ENCODE results near the gene NRG3.

Gene NRG3

DNA sequence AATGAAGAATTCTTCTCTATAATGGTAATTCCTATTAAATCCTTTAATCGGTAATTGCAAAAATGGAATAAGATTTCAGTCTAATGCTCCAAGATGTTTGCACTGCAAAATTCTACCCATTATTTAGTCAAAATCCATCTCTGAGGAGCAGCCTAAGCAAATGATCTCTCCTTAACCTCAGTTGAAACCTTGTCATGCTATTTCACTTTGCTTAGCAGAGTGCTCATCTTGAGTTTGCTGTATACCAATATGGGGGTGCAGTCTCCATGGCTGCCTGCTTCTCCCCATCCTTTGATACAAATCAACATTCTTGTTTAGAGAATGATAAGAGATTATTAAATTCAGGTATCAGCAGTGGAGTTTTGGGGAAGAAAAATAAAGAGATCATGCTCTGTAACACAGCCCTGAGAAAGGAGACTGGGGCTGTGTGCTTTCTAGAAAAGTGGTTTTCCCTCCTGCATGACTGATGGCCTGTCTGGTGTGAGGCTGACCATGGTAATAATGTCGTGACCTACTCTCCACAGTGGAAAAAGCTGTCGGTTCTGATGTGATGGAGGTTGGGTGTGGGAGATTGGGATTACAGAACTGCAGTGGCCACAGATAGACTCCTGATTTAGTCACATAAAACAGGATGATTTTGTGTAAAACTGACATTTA lies 982.1 kb downstream of the NRG3 start:
- Histone ChIP-seq H3K4me3 (ENCODE audit: low read length) (no peak overlapping the region), H3K27me3 (ENCODE audit: control insufficient read depth, insufficient read depth, low read length) (no peaks in the 10 kb centered on the region), H3K4me1 (ENCODE audit: control insufficient read depth, insufficient read depth, low read length) (no peaks in the 10 kb centered on the region), H3K9ac (ENCODE audit: low read depth, low read length) (no peak overlapping the region), H3K9me3 (replicated peaks; ENCODE audit: low read length) (no peaks in the 10 kb centered on the region), H3K4me2 (ENCODE audit: low read length) (no peak overlapping the region), H3K36me3 (ENCODE audit: insufficient read depth, low read length) (no peaks in the 10 kb centered on the region)

DNA sequence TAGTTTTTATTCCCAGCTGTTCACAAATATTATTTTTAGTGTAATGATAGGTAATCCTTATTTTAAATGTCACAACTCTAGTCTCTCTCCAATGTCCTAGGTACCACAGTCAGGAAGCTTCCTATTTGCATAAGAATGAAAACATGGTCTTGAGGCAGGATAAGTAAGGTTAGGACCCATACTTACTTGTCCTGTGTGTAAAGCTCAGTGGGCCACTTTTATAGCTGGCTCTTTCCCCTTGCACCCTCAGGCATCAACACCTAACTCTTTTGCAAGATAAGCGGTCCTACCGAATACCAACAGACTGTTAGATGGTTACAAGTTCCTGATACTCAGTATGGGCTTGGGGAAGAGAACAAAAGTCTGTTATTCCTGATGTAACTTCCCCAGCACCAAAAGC lies 986.9 kb downstream of the NRG3 start:
- H3K27me3 ChIP-seq (ENCODE audit: control insufficient read depth, insufficient read depth, low read length): no peaks in the 10 kb centered on the region
- H3K4me2 ChIP-seq (ENCODE audit: low read length): no peak overlapping the region
- no peak overlapping the region for H3K4me3 ChIP-seq (ENCODE audit: low read length)
- H3K9ac ChIP-seq (ENCODE audit: low read depth, low read length): no peak overlapping the region
- H3K4me1 ChIP-seq (ENCODE audit: control insufficient read depth, insufficient read depth, low read length): no peaks in the 10 kb centered on the region
- H3K36me3 ChIP-seq (ENCODE audit: insufficient read depth, low read length): no peaks in the 10 kb centered on the region
- no peaks in the 10 kb centered on the region for H3K9me3 ChIP-seq (replicated peaks; ENCODE audit: low read length)

DNA sequence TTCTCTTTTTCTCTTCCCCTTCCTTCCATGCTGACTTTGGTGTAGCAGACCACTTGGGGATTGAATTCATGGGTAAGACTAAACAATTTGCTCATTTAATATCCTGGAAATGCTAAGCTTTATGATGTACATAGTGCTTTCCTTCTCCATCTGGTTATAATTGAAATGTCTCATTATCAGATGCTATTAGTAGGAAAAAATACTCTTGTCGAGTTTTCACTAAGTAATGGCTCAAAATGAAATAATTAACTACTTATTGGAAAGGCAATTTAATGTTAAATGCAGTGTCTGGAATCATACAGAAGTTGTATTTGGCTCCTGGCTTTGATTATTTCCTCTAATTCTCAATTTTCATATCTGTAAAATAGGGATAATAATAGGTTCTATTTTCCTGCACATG lies 990.4 kb downstream of the NRG3 start:
- Histone ChIP-seq H3K36me3 (ENCODE audit: insufficient read depth, low read length) (no peaks in the 10 kb centered on the region), H3K4me1 (ENCODE audit: control insufficient read depth, insufficient read depth, low read length) (no peaks in the 10 kb centered on the region)

DNA sequence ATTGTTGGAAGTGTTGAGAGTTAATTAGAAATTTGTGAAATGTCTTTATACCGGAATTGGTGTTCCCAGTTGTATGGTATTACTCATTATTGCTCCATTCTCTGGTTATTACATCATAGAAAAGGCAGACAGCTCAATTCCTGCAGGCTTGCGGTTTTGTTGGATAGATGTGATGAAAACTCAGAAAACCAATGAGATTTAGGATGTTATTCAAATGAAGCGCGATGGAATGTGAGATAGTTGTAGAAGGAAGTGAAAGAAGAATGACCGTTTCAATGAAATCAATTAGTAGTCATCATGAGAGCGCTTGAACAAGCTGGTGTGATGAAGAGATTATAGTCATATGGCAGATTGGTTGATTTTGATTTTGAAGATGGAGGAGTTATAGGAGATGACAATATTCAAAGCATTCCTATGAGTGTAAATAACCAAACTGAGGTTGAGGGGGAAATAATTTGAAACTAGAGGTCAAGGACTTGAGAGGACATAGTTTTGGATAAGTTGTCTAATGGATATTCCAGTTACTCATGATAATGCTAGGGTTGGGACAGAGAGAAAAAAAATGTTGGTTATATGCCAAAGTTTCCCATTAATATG lies 991.5 kb downstream of the NRG3 start:
- Histone ChIP-seq H3K36me3 (ENCODE audit: insufficient read depth, low read length) (no peaks in the 10 kb centered on the region), H3K4me2 (ENCODE audit: low read length) (no peak overlapping the region), H3K9ac (ENCODE audit: low read depth, low read length) (no peak overlapping the region), H3K27me3 (ENCODE audit: control insufficient read depth, insufficient read depth, low read length) (no peaks in the 10 kb centered on the region), H3K9me3 (replicated peaks; ENCODE audit: low read length) (no peaks in the 10 kb centered on the region), H3K4me1 (ENCODE audit: control insufficient read depth, insufficient read depth, low read length) (no peaks in the 10 kb centered on the region), H3K4me3 (ENCODE audit: low read length) (no peak overlapping the region)

More for the DNA sequence above, 990.4 kb downstream of the NRG3 start:
- no peak overlapping the region for H3K4me2 ChIP-seq (ENCODE audit: low read length)
- no peak overlapping the region for H3K9ac ChIP-seq (ENCODE audit: low read depth, low read length)
- no peaks in the 10 kb centered on the region for H3K27me3 ChIP-seq (ENCODE audit: control insufficient read depth, insufficient read depth, low read length)
- H3K9me3 ChIP-seq (replicated peaks; ENCODE audit: low read length): no peaks in the 10 kb centered on the region
- no peak overlapping the region for H3K4me3 ChIP-seq (ENCODE audit: low read length)

DNA sequence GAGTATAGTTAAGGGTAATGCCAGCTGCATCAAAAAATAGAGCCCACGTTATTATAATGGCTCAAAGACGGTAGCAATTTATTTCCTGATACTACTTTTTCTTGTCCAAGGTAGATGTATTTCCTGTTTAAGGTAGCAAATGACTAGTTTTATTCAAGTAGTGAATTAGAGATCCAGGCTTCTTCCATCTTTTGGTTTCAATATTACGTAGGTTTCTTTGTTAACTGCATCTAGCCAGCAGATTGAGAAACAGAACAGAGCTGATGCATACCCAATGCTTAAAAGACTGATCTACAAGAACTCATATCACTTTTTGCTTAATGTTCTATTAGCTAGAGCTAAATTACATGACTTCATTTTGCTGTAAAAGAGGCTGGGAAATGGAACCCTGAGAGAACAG lies 992.1 kb downstream of the NRG3 start:
- no peaks in the 10 kb centered on the region for H3K36me3 ChIP-seq (ENCODE audit: insufficient read depth, low read length)
- no peaks in the 10 kb centered on the region for H3K9me3 ChIP-seq (replicated peaks; ENCODE audit: low read length)
- no peak overlapping the region for H3K9ac ChIP-seq (ENCODE audit: low read depth, low read length)
- H3K4me1 ChIP-seq (ENCODE audit: control insufficient read depth, insufficient read depth, low read length): no peaks in the 10 kb centered on the region
- no peaks in the 10 kb centered on the region for H3K27me3 ChIP-seq (ENCODE audit: control insufficient read depth, insufficient read depth, low read length)
- no peak overlapping the region for H3K4me2 ChIP-seq (ENCODE audit: low read length)
- no peak overlapping the region for H3K4me3 ChIP-seq (ENCODE audit: low read length)

DNA sequence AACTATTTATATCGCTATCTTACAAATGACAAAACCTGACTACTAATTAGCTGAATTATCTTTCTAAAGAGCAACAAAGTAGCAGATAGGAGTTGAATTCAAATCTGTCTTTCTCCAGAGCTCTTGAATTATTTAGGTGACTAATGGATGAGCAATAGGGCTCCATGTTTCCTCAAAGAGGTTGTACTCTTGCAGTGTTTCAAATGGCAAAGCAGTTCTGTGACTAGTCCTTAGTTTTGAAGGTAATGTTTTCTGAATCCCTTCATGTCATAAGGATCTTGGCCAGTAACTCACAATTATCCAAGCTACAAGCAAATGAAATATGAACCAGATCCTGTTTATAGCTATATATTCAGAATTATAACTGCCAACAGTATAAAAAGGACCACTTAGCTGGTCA lies 999.7 kb downstream of the NRG3 start:
- Histone ChIP-seq H3K4me1 (ENCODE audit: control insufficient read depth, insufficient read depth, low read length) (no peaks in the 10 kb centered on the region), H3K27me3 (ENCODE audit: control insufficient read depth, insufficient read depth, low read length) (no peaks in the 10 kb centered on the region), H3K9ac (ENCODE audit: low read depth, low read length) (no peak overlapping the region), H3K4me2 (ENCODE audit: low read length) (no peak overlapping the region), H3K36me3 (ENCODE audit: insufficient read depth, low read length) (no peaks in the 10 kb centered on the region), H3K9me3 (replicated peaks; ENCODE audit: low read length) (no peaks in the 10 kb centered on the region), H3K4me3 (ENCODE audit: low read length) (no peak overlapping the region)

DNA sequence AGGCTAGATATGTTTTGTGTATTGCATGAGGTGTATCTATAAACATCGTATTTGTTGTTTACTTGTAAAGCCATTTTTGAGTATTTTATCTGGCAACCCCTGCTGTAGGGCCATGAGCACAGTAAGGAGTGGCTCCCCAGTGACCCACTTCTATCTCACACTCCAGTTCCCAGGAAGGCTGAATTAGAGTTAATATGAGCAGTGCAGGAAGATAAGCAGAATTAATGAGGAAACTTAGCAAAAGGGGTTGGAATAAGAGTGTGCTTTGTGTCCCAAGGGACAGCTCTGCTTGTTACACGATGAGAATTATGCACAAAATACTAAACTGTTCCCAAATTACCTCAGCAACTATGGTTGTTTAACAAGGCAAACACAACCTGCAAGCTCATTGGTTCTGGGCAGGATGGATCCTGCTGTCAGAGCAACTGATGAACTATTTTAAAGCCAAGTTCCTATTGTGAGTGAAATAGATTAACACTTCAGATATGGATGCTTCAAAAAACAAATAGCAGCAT lies 1005.8 kb downstream of the NRG3 start:
- Histone ChIP-seq H3K4me2 (ENCODE audit: low read length) (no peak overlapping the region), H3K4me1 (ENCODE audit: control insufficient read depth, insufficient read depth, low read length) (no peaks in the 10 kb centered on the region), H3K4me3 (ENCODE audit: low read length) (no peak overlapping the region), H3K36me3 (ENCODE audit: insufficient read depth, low read length) (no peaks in the 10 kb centered on the region), H3K9me3 (replicated peaks; ENCODE audit: low read length) (peaks cover 2% of the 10 kb centered on the region), H3K9ac (ENCODE audit: low read depth, low read length) (no peak overlapping the region), H3K27me3 (ENCODE audit: control insufficient read depth, insufficient read depth, low read length) (no peaks in the 10 kb centered on the region)

DNA sequence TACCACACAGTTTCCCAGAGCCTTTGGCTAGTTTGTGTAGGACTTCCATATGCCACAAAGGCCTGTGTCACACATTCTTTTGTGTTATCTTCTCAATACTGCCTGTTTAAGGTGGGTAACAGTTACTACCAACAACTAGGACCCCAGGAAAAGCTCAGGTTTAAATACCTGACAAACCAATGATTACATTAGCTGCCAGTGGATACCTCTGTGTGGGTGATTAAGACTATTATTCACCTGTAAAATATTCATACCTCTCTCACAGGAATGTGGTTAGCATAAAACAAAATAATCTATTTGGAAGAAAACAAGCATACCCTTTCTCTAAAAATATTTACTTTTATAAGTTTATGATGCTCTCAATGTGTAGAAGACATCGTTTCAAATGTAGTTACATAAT lies 1007.7 kb downstream of the NRG3 start:
- Histone ChIP-seq H3K9ac (ENCODE audit: low read depth, low read length) (no peak overlapping the region), H3K4me1 (ENCODE audit: control insufficient read depth, insufficient read depth, low read length) (no peaks in the 10 kb centered on the region), H3K4me3 (ENCODE audit: low read length) (no peak overlapping the region), H3K36me3 (ENCODE audit: insufficient read depth, low read length) (no peaks in the 10 kb centered on the region), H3K27me3 (ENCODE audit: control insufficient read depth, insufficient read depth, low read length) (no peaks in the 10 kb centered on the region), H3K4me2 (ENCODE audit: low read length) (no peak overlapping the region), H3K9me3 (replicated peaks; ENCODE audit: low read length) (peaks cover 2% of the 10 kb centered on the region)

DNA sequence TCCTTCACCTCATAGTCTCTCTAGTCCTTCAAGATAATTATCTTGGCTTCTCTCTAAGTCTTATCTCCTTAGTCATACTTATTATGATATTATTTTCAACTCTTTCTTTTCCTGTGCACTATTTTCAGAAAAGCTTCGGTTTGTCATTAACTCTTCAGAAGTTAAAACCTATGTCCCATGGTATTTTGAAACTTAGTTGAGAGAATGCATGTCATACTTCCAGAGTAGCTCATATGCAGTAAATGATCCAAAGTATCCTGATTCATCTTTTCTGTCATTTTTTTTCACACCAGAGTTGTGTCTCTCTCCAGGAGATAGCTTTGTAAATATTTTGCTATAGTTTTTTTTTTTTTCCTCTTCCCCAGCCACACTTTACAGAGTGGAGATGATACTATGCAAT lies 1008.6 kb downstream of the NRG3 start:
- Histone ChIP-seq H3K27me3 (ENCODE audit: control insufficient read depth, insufficient read depth, low read length) (no peaks in the 10 kb centered on the region), H3K36me3 (ENCODE audit: insufficient read depth, low read length) (no peaks in the 10 kb centered on the region), H3K4me2 (ENCODE audit: low read length) (no peak overlapping the region), H3K9ac (ENCODE audit: low read depth, low read length) (no peak overlapping the region), H3K9me3 (replicated peaks; ENCODE audit: low read length) (peaks cover 2% of the 10 kb centered on the region), H3K4me1 (ENCODE audit: control insufficient read depth, insufficient read depth, low read length) (no peaks in the 10 kb centered on the region), H3K4me3 (ENCODE audit: low read length) (no peak overlapping the region)

DNA sequence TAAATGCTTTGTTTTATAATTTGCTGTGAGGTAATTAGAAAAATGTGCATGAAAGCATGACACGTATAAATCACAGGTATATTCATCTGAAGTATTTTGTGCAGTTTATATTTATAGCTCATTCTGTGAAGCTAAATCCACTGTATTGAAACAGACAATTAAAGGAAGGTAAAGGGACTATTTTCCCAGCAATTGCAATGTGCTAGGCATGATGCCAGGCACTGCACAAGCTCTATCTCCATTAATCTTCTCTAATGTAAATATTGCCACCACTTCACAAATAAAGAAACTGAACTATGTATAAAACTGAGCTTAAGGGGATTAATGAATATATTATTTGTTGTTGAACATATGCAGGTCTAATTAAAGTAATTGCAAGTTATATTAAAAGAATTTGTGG lies 1012.5 kb downstream of the NRG3 start:
- no peaks in the 10 kb centered on the region for H3K9me3 ChIP-seq (replicated peaks; ENCODE audit: low read length)
- no peaks in the 10 kb centered on the region for H3K4me1 ChIP-seq (ENCODE audit: control insufficient read depth, insufficient read depth, low read length)
- H3K9ac ChIP-seq (ENCODE audit: low read depth, low read length): no peak overlapping the region
- no peak overlapping the region for H3K4me3 ChIP-seq (ENCODE audit: low read length)
- no peaks in the 10 kb centered on the region for H3K27me3 ChIP-seq (ENCODE audit: control insufficient read depth, insufficient read depth, low read length)
- H3K36me3 ChIP-seq (ENCODE audit: insufficient read depth, low read length): no peaks in the 10 kb centered on the region
- no peak overlapping the region for H3K4me2 ChIP-seq (ENCODE audit: low read length)

DNA sequence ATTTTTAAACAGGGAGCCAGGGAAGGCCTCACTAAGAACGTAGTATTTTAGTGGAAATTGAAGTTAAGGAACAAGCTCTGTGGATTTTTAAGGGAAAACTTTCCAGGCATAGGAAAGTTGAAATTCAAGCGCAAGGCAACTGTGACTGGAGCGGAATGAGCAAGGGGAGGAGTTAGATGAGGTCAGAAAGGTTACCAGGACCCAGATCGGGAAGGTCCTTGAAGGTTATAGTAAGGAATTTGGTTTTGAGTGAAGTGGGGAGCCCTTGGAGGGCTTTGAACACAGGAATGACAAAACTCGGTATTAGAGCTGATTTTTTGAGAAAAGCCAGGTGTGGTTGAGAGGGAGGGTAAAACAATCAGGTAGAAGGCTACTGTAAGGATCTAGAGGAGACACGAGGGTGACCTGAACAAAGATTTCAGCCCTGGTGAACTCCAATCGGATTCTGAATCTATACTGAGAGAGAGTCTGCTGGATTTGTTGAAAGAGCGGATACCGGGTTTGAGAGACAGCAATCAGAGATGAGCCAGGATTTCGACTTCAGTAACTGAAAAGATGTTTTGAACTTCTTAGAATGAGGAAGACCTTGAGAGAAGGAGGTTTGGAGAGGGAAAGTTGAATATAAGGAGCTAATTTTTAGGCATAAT lies 1013.9 kb downstream of the NRG3 start:
- Histone ChIP-seq H3K4me3 (ENCODE audit: low read length) (no peak overlapping the region), H3K4me2 (ENCODE audit: low read length) (no peak overlapping the region), H3K4me1 (ENCODE audit: control insufficient read depth, insufficient read depth, low read length) (no peaks in the 10 kb centered on the region), H3K36me3 (ENCODE audit: insufficient read depth, low read length) (no peaks in the 10 kb centered on the region), H3K27me3 (ENCODE audit: control insufficient read depth, insufficient read depth, low read length) (no peaks in the 10 kb centered on the region), H3K9ac (ENCODE audit: low read depth, low read length) (no peak overlapping the region), H3K9me3 (replicated peaks; ENCODE audit: low read length) (no peaks in the 10 kb centered on the region)

DNA sequence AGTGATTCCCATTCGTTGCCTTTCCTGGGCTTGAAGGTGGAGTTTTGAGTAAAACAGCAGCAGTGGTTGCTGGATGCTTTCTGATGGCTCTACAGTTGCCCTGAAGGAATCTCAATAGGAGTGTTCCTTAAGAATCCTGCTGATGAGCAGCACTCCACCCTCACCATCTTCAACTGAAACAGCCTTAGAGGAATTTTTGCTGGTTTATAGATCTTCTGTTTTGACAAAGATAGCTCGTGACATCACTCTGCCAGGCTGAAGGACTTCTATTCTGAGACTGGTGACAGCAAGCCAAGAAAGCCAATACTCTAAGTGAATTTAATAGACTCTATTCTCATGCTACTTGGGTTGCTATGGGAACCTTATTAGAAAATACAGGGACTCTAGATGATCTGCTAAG lies 1014.7 kb downstream of the NRG3 start:
- no peaks in the 10 kb centered on the region for H3K36me3 ChIP-seq (ENCODE audit: insufficient read depth, low read length)
- H3K4me1 ChIP-seq (ENCODE audit: control insufficient read depth, insufficient read depth, low read length): no peaks in the 10 kb centered on the region
- no peak overlapping the region for H3K9ac ChIP-seq (ENCODE audit: low read depth, low read length)
- H3K4me3 ChIP-seq (ENCODE audit: low read length): no peak overlapping the region
- H3K4me2 ChIP-seq (ENCODE audit: low read length): no peak overlapping the region
- no peaks in the 10 kb centered on the region for H3K27me3 ChIP-seq (ENCODE audit: control insufficient read depth, insufficient read depth, low read length)
- no peaks in the 10 kb centered on the region for H3K9me3 ChIP-seq (replicated peaks; ENCODE audit: low read length)

All from skeletal muscle satellite cell (primary cell).